Activated CD8-positive, alpha-beta T cell treated with anti-CD3 and anti-CD28 coated beads for 36 hours (primary cell): ENCODE data around the gene MAML1. TPM values are rescaled to one million over a fixed set of nuclear protein-coding genes. Genes with fewer than 3 reads are reported as not detected.

Experiments
- ATAC-seq: fragments of 200-7000 bp; cut with Tn5 transposase; one replicate; pipeline ENCODE4 v1.10.0; 2021; ENCODE audit warnings: mild to moderate bottlenecking, moderate library complexity
- CTCF ChIA-PET: fragments of 350-600 bp; sonication (Branson Sonifier 250); formaldehyde crosslinking; loops from one replicate; lab custom pipeline; 2021; ENCODE audit warnings: antibody characterized with exemption; lab: Charles Lee
- POLR2A ChIA-PET: fragments of 350-600 bp; sonication (Branson Sonifier 250); formaldehyde crosslinking; loops from one replicate; lab custom pipeline; 2021; ENCODE audit warnings: antibody characterized with exemption; lab: Charles Lee
- DNase-seq: peaks from one replicate; pipeline ENCODE4 v3.0.0-alpha.2; 2020
- H3K27ac Mint-ChIP-seq: one replicate; pipeline ENCODE4 v1.8.0; 2021; ENCODE audit warnings: mild to moderate bottlenecking, mixed read lengths
- H3K27me3 Mint-ChIP-seq: one replicate; pipeline ENCODE4 v1.8.0; 2021; ENCODE audit warnings: mixed read lengths
- H3K36me3 Mint-ChIP-seq: one replicate; pipeline ENCODE4 v1.8.0; 2021; ENCODE audit warnings: low read depth, mixed read lengths
- H3K4me1 Mint-ChIP-seq: one replicate; pipeline ENCODE4 v1.8.0; 2021; ENCODE audit warnings: low read depth, mixed read lengths
- H3K4me3 Mint-ChIP-seq: one replicate; pipeline ENCODE4 v1.8.0; 2021; ENCODE audit warnings: mild to moderate bottlenecking, moderate library complexity, mixed read lengths
- H3K9me3 Mint-ChIP-seq: one replicate; pipeline ENCODE4 v1.8.0; 2021; ENCODE audit warnings: mixed read lengths
- intact Hi-C: fragments of 100-400 bp; cut with micrococcal nuclease; formaldehyde crosslinking; loops from one replicate; pipeline ENCODE4 v1.10.0; 2022
- total RNA-seq, 2 experiments: library from RNA; stranded (reverse); gene quantifications; one replicate each; pipeline ENCODE4 v1.2.3, GENCODE V29; 2021
- TF ChIP-seq, protein P1 (sequence below): fragments of 200-600 bp; IDR thresholded peaks from one replicate; pipeline ENCODE4 v1.8.0; 2022; ENCODE audit warnings: antibody characterized with exemption, mild to moderate bottlenecking

The MAML1 gene
- total RNA-seq, 2 experiments from 2014 or later: 26.1 to 26.6 TPM

GRCh38 chr5:179803651-179804554, 71.3 kb downstream of the MAML1 start:
- POLR2A ChIA-PET: interaction anchor here (0.9 to 3.5 kb wide), 5 partner anchors 8 to 181 kb away, joined by 3 to 25 read pairs (median 4); partner anchors contain the start of genes HNRNPH1 and SQSTM1
- Mint-ChIP-seq H3K4me1 (peaks cover 27% of the 10 kb centered on the region), H3K36me3 (peaks cover 4% of the 10 kb centered on the region), H3K9me3 (no peaks in the 10 kb centered on the region), H3K27ac (peak overlapping the region; percentile 87), H3K4me3 (peak overlapping the region; percentile 85), H3K27me3 (no peaks in the 10 kb centered on the region)
- intact Hi-C loops: loop anchor here (2.0 to 5.0 kb wide), 3 partner anchors 42 to 103 kb away; partner anchors contain the start of genes MRNIP and TBC1D9B
- ATAC-seq: peak; percentile 69
- TF ChIP-seq, protein P1, sequence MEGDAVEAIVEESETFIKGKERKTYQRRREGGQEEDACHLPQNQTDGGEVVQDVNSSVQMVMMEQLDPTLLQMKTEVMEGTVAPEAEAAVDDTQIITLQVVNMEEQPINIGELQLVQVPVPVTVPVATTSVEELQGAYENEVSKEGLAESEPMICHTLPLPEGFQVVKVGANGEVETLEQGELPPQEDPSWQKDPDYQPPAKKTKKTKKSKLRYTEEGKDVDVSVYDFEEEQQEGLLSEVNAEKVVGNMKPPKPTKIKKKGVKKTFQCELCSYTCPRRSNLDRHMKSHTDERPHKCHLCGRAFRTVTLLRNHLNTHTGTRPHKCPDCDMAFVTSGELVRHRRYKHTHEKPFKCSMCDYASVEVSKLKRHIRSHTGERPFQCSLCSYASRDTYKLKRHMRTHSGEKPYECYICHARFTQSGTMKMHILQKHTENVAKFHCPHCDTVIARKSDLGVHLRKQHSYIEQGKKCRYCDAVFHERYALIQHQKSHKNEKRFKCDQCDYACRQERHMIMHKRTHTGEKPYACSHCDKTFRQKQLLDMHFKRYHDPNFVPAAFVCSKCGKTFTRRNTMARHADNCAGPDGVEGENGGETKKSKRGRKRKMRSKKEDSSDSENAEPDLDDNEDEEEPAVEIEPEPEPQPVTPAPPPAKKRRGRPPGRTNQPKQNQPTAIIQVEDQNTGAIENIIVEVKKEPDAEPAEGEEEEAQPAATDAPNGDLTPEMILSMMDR: no peak
- CTCF ChIA-PET: interaction anchor here (0.9 to 2.9 kb wide), 5 partner anchors 10 to 67 kb away, joined by 3 to 13 read pairs (median 4); partner anchors contain the start of genes LTC4S and SQSTM1
- peak; percentile 93 for DNase-seq

DNA sequence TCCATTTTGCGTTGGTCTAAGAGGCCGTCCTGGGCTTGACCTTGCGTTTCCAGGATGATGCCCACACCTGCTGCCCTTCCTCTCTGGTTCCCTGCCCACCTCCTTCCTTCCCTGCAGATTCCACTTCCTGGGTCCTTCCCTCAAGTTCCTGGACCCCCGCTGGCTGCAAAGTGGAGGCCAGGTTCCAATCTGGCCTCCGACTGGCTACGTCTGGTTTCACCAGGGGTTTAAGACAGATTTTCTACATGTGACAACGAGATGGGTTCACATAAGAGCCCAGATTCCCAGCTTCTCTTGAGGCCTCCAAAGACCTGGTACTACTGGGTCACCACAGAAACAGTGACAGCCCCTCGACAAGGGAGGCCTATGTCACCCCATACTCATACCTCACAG, 71.9 kb downstream of the MAML1 start:
- H3K4me1 Mint-ChIP-seq: peaks cover 27% of the 10 kb centered on the region
- TF ChIP-seq, protein P1: no peak
- peaks cover 4% of the 10 kb centered on the region for H3K36me3 Mint-ChIP-seq
- no peaks in the 10 kb centered on the region for H3K9me3 Mint-ChIP-seq
- ChIA-PET POLR2A (interaction anchor here (0.9 to 3.5 kb wide), 3 partner anchors 8 to 16 kb away, joined by 3 to 25 read pairs (median 4); partner anchors contain the start of gene SQSTM1), CTCF (interaction anchor here (1.6 kb wide), 1 partner anchor 16 kb away, joined by 4 read pairs; the partner anchor contains the start of gene SQSTM1)
- H3K27ac Mint-ChIP-seq: peak overlapping the region; percentile 87
- intact Hi-C loops: loop anchor here (5.0 kb wide), 2 partner anchors 42 to 53 kb away; partner anchors contain the start of gene MRNIP
- no peaks in the 10 kb centered on the region for H3K27me3 Mint-ChIP-seq
- no peak for DNase-seq
- peak overlapping the region; percentile 85 for H3K4me3 Mint-ChIP-seq
- ATAC-seq: no peak

DNA sequence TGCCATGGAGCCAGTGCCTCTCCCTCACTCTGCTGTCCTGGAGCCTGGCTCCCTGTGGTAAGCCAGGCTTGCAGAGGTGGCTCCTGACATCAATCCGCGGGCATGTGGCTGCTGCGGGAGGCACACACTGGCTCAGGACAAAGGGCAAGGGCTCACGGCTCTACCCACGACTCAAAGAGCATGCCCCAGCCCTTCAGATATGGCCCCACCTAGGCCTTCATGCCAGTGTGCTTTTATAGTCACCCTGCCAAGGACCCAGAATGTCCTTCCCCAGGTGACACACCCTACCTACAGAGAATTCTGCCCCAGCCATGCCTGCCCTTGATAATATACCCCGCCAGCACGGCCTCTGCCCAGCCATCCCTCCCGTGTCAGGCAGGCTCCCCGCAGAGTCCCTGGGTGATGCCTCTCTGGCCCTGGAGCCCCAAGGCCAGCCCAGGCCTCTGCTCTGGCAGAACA, 72.5 kb downstream of the MAML1 start:
- ATAC-seq: no peak
- POLR2A ChIA-PET: interaction anchor here (0.7 to 3.5 kb wide), 7 partner anchors 9 to 182 kb away, joined by 3 to 25 read pairs (median 4); partner anchors contain the start of genes HNRNPH1 and SQSTM1
- intact Hi-C loops: no loop called here

GRCh38 chr5:179805529-179806249, 73.1 kb downstream of the MAML1 start:
- Mint-ChIP-seq H3K4me3 (peak overlapping the region; percentile 85), H3K27ac (peak overlapping the region; percentile 87), H3K36me3 (peaks cover 8% of the 10 kb centered on the region), H3K9me3 (no peaks in the 10 kb centered on the region), H3K27me3 (no peaks in the 10 kb centered on the region), H3K4me1 (peaks cover 27% of the 10 kb centered on the region)
- ChIA-PET CTCF (interaction anchor here (1.3 to 1.4 kb wide), 2 partner anchors 9 to 101 kb away, joined by 3 to 5 read pairs; no protein-coding TSS in a partner anchor), POLR2A (interaction anchor here (0.6 to 3.5 kb wide), 9 partner anchors 9 to 182 kb away, joined by 3 to 25 read pairs (median 4); partner anchors contain the start of genes HNRNPH1, MRNIP and SQSTM1)
- ATAC-seq (peak; percentile 15), DNase-seq (peak; percentile 65)
- TF ChIP-seq, protein P1: no peak
- intact Hi-C loops: no loop called here

More for the DNA sequence above, 72.5 kb downstream of the MAML1 start:
- no peak for DNase-seq
- H3K27me3 Mint-ChIP-seq: no peaks in the 10 kb centered on the region
- H3K4me1 Mint-ChIP-seq: peaks cover 27% of the 10 kb centered on the region
- TF ChIP-seq, protein P1: no peak
- peaks cover 4% of the 10 kb centered on the region for H3K36me3 Mint-ChIP-seq
- peak overlapping the region; percentile 85 for H3K4me3 Mint-ChIP-seq
- CTCF ChIA-PET: interaction anchor here (1.3 to 1.6 kb wide), 3 partner anchors 9 to 102 kb away, joined by 3 to 5 read pairs (median 4); partner anchors contain the start of gene SQSTM1
- peak overlapping the region; percentile 87 for H3K27ac Mint-ChIP-seq
- H3K9me3 Mint-ChIP-seq: no peaks in the 10 kb centered on the region
